HK-2 (cell line): ENCODE data around the gene REL.
"Not testable (repeated sequence)": the region's sequence is repeated elsewhere in the genome, so short reads cannot be mapped to it uniquely, and the experiment has no call there.

Experiments
- DNase-seq: peaks from one replicate; pipeline ENCODE4 v3.0.0-alpha.2; 2018; ENCODE audit not compliant: unreplicated experiment

The REL gene

GRCh38 chr2:60867848-60868247, 13.5 kb upstream of the REL start:
- DNase-seq, result no peak

GRCh38 chr2:60868589-60869273, 12.6 kb upstream of the REL start:
- DNase-seq, result no peak

GRCh38 chr2:60872510-60872928, 8.9 kb upstream of the REL start:
- DNase-seq, result no peak

- no peak for DNase-seq
These were observed 8.0 kb upstream of the REL start for GRCh38 chr2:60873381-60873780.

- no peak for DNase-seq
These were observed 5.9 kb upstream of the REL start for GRCh38 chr2:60875520-60875919.

- DNase-seq, result no peak
These were observed 729 bp upstream of the REL start for GRCh38 chr2:60880643-60881046.

GRCh38 chr2:60882971-60883753, 1.8 kb downstream of the REL start:
- DNase-seq, result peak; percentile 14

- DNase-seq, result no peak
These were observed 2.5 kb downstream of the REL start for GRCh38 chr2:60883896-60884295.

- no peak for DNase-seq
These were observed 3.4 kb downstream of the REL start for GRCh38 chr2:60884800-60885199.

- no peak for DNase-seq
These were observed 4.3 kb downstream of the REL start for GRCh38 chr2:60885683-60886082.

GRCh38 chr2:60886991-60887390, 5.6 kb downstream of the REL start:
- no peak for DNase-seq

- no peak for DNase-seq
These were observed 7.5 kb downstream of the REL start for GRCh38 chr2:60888853-60889252.

GRCh38 chr2:60889581-60890392, 8.4 kb downstream of the REL start:
- DNase-seq, result not testable (repeated sequence)

- DNase-seq, result no peak
These were observed 9.0 kb downstream of the REL start for GRCh38 chr2:60890393-60890707.

- no peak for DNase-seq
These were observed 9.8 kb downstream of the REL start for GRCh38 chr2:60891180-60891579.

GRCh38 chr2:60898567-60898966, 17.2 kb downstream of the REL start:
- DNase-seq, result no peak

GRCh38 chr2:60899230-60899891, 18.0 kb downstream of the REL start:
- no peak for DNase-seq

GRCh38 chr2:60899892-60900249, 18.5 kb downstream of the REL start:
- DNase-seq, result no peak

GRCh38 chr2:60901296-60901695, 19.9 kb downstream of the REL start:
- not testable (repeated sequence) for DNase-seq

- not testable (repeated sequence) for DNase-seq
These were observed 24.5 kb downstream of the REL start for GRCh38 chr2:60905867-60906266.

- DNase-seq, result no peak
These were observed 25.0 kb downstream of the REL start for GRCh38 chr2:60906395-60906794.

- no peak for DNase-seq
These were observed 26.0 kb downstream of the REL start for GRCh38 chr2:60907329-60907728.
